Osteocyte (in vitro differentiated cells): Measurements from ENCODE around the gene DUSP6. TPM values are rescaled to one million over a fixed set of nuclear protein-coding genes. Genes with fewer than 3 reads are reported as not detected.

Source experiments
- DNase-seq: peaks from one replicate; pipeline ENCODE4 v3.0.0; 2021; ENCODE audit warnings: mixed read lengths; ENCODE audit not compliant: unreplicated experiment; ENCODE audit errors: extremely low spot score
- H3K27ac Mint-ChIP-seq: one replicate; pipeline ENCODE4 v1.8.0; 2021; ENCODE audit warnings: mild to moderate bottlenecking, mixed read lengths; ENCODE audit not compliant: unreplicated experiment
- H3K27me3 Mint-ChIP-seq: one replicate; pipeline ENCODE4 v1.8.0; 2021; ENCODE audit warnings: mixed read lengths; ENCODE audit not compliant: unreplicated experiment
- H3K36me3 Mint-ChIP-seq: one replicate; pipeline ENCODE4 v1.8.0; 2021; ENCODE audit warnings: mixed read lengths; ENCODE audit not compliant: unreplicated experiment
- H3K4me1 Mint-ChIP-seq: one replicate; pipeline ENCODE4 v1.8.0; 2021; ENCODE audit warnings: mixed read lengths; ENCODE audit not compliant: unreplicated experiment
- H3K4me3 Mint-ChIP-seq: one replicate; pipeline ENCODE4 v1.8.0; 2021; ENCODE audit warnings: mild to moderate bottlenecking, moderate library complexity, mixed read lengths; ENCODE audit not compliant: unreplicated experiment
- H3K9me3 Mint-ChIP-seq: one replicate; pipeline ENCODE4 v1.8.0; 2021; ENCODE audit warnings: mixed read lengths; ENCODE audit not compliant: unreplicated experiment
- total RNA-seq: library from RNA; stranded (reverse); gene quantifications from 2 replicates; pipeline ENCODE4 v1.2.1, GENCODE V29; 2021
- TF ChIP-seq, protein P1 (sequence below): fragments of 200-600 bp; sonication (generic); IDR thresholded peaks from 2 replicates; pipeline ENCODE4 v1.5.0; 2021; ENCODE audit warnings: antibody characterized with exemption, mild to moderate bottlenecking, moderate library complexity

The DUSP6 gene
- total RNA-seq, 1 donor from 2014 or later = 55.1 TPM

DNA sequence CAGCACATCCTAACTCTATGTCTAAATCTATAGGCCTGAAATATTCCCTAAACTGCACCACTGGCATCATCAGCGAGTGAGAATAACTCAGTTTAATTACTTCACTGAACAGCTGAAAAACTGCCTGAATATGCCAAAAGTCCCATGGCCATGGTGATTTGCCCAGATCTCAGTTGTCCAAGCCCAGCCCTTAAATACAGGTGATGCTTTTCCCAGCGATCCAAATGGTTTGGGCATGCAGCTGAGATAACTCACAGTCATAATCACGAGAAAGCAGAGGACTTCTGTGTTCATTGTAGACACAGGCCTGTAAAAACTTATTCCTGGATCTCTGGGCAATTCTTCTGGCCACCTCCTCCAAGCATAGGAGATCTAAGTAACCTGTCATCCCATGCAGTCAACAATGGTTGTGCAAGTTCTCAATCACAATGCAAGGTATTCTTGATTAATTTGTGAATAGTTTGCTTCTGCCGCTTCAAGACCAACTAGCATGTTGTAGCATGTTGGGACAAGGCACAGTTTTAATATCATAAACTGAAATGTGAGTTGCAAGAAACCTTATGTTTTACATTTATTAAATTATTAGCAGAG, 40.5 kb downstream of the DUSP6 start:
- Mint-ChIP-seq H3K36me3 (no peaks in the 10 kb centered on the region), H3K4me3 (no peak overlapping the region), H3K9me3 (no peaks in the 10 kb centered on the region), H3K27ac (no peak overlapping the region), H3K4me1 (no peaks in the 10 kb centered on the region), H3K27me3 (no peaks in the 10 kb centered on the region)
- TF ChIP-seq, protein P1, sequence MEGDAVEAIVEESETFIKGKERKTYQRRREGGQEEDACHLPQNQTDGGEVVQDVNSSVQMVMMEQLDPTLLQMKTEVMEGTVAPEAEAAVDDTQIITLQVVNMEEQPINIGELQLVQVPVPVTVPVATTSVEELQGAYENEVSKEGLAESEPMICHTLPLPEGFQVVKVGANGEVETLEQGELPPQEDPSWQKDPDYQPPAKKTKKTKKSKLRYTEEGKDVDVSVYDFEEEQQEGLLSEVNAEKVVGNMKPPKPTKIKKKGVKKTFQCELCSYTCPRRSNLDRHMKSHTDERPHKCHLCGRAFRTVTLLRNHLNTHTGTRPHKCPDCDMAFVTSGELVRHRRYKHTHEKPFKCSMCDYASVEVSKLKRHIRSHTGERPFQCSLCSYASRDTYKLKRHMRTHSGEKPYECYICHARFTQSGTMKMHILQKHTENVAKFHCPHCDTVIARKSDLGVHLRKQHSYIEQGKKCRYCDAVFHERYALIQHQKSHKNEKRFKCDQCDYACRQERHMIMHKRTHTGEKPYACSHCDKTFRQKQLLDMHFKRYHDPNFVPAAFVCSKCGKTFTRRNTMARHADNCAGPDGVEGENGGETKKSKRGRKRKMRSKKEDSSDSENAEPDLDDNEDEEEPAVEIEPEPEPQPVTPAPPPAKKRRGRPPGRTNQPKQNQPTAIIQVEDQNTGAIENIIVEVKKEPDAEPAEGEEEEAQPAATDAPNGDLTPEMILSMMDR = no peak
- no peak for DNase-seq

DNA sequence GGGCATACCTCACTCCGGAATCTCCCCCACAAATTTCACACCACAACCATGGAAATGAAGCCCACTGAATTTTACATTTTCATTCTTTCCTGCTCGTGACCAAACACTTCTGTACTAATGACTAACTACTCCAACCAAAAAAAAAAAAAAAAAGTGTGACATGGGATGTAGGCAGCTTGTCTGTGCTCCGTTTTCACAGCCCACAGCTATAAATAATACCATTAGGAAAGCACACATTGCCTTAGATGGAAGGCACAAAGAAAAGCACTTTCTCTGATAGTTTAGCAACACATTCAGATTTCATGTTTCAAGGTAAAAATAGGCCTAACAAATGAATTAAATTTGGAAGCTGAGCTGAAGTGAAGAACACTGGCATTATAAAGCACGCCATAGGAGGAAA, 42.5 kb downstream of the DUSP6 start:
- Mint-ChIP-seq H3K4me1 (peaks cover 2% of the 10 kb centered on the region), H3K4me3 (no peak overlapping the region), H3K27ac (no peak overlapping the region), H3K27me3 (no peaks in the 10 kb centered on the region), H3K36me3 (no peaks in the 10 kb centered on the region), H3K9me3 (no peaks in the 10 kb centered on the region)
- no peak for DNase-seq
- TF ChIP-seq, protein P1 = no peak

DNA sequence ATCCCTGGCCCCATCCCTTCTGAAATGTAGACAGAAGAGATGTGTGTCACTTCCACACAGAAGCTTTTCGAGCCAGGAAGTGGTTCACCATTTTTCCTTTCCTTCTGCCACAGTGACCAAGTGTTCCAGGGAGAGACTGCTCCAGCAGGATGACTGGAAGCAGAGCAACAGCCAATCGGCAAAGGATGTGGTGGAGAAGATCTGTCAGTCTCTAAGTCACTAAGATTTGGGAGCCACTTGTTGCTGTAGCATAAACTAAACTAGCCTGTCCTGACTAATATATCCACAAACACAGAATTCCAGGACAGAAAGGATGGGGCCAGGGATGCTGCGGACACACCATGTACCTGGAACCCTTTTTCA, 42.9 kb downstream of the DUSP6 start:
- TF ChIP-seq, protein P1 = no peak
- no peaks in the 10 kb centered on the region for H3K27me3 Mint-ChIP-seq
- peaks cover 2% of the 10 kb centered on the region for H3K4me1 Mint-ChIP-seq
- no peak for DNase-seq
- no peak overlapping the region for H3K4me3 Mint-ChIP-seq
- H3K27ac Mint-ChIP-seq = no peak overlapping the region
- no peaks in the 10 kb centered on the region for H3K9me3 Mint-ChIP-seq
- H3K36me3 Mint-ChIP-seq = no peaks in the 10 kb centered on the region

DNA sequence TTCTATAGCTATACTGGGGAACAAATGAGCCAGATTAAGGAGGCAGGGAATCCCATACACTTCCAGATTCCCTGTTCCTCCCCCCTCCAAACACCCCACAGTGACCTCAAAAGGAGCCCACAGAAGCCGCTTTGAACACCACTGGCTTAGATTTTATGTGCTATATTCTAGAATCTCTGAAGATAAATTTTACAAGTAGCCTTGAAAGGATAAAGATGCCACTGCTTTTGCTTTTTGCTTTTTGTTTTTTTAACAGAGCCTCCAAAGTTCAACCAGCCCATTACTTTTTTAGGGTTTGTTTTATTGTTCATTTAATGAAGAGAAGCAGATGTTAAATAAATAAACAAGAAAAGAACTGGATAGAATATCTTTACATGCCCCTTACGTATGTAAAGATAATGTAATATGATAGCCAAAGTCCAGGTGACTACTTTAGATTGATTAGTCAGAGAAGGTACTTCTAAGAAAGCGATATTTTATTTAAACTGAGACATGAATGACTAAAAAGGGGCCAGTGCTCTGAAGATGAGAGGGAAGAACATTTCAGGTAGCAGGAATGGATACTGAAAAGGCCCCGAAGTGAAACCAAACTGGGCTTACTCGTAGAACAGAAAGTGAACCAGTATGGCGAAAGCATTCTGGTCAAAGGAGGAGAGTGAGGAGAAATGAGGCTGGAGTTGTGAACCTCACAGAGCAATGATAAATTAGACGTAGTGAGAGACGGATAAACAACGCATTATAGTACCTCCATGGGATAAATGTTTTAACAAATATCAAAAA, 44.6 kb downstream of the DUSP6 start:
- H3K9me3 Mint-ChIP-seq = no peaks in the 10 kb centered on the region
- no peaks in the 10 kb centered on the region for H3K36me3 Mint-ChIP-seq
- H3K27me3 Mint-ChIP-seq = no peaks in the 10 kb centered on the region
- no peak overlapping the region for H3K27ac Mint-ChIP-seq
- peaks cover 2% of the 10 kb centered on the region for H3K4me1 Mint-ChIP-seq
- no peak overlapping the region for H3K4me3 Mint-ChIP-seq
- TF ChIP-seq, protein P1 = no peak
- DNase-seq = no peak

DNA sequence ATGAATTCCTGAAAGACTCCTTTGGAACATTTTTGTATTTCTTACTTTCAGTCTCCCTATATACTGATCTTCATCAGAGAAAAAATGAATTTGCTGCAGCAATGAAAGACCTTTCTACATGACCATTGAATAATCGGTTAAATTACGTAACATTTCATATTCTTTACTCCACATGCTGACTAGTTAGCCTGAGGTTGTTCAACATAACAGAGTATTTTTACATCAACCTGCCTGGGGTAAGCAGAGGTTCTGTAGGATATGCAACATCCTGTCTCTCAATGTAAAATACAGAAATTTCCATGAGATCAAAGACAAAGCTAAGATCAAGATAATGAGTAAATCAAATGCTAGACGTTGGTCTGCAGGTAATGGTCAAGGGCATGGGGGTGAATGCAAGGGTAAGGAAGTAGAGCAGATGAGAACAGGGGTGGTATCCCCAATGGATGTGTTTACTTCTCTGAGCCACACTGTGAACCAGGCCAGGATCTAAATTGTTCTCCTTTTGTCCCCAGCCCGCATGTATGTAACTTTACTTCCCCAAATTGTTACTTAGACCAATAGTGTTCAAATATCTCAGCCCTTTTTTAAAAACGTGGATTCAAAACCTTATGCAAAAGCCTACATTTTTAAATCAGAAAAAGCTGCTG, 45.4 kb downstream of the DUSP6 start:
- H3K4me1 Mint-ChIP-seq = peaks cover 2% of the 10 kb centered on the region
- H3K4me3 Mint-ChIP-seq = no peak overlapping the region
- no peak overlapping the region for H3K27ac Mint-ChIP-seq
- no peaks in the 10 kb centered on the region for H3K9me3 Mint-ChIP-seq
- no peaks in the 10 kb centered on the region for H3K27me3 Mint-ChIP-seq
- no peak for DNase-seq
- H3K36me3 Mint-ChIP-seq = no peaks in the 10 kb centered on the region
- TF ChIP-seq, protein P1 = no peak
